Testis (tissue), 2 donors: ENCODE results near the gene MSI2.

Experiments used
- CTCF ChIP-seq, 3 experiments: fragments of 450-650 bp in 2 of 3; fragments of 200-600 bp in 1 of 3; sonication (generic) in 1 of 3; IDR thresholded peaks; one replicate each; pipeline ENCODE4 v1.5.1; 2016 to 2019; ENCODE audit warnings: antibody characterized with exemption in 3 of 3, mild to moderate bottlenecking in 2 of 3, moderate library complexity in 1 of 3
- POLR2A ChIP-seq: fragments of 450-650 bp; IDR thresholded peaks from one replicate; pipeline ENCODE4 v1.6.1; 2017; ENCODE audit warnings: antibody characterized with exemption, mild to moderate bottlenecking, moderate library complexity

GRCh38 chr17:57532556-57532955 lies 276.2 kb downstream of the MSI2 start:
- TF ChIP-seq POLR2A, result no peak
- no peak for TF ChIP-seq CTCF (IDR thresholded peaks at IDR 0.05)
